GM08714 (cell line): ENCODE measurements around the gene RCAN2.
"Not testable (repeated sequence)": the region's sequence is repeated elsewhere in the genome, so short reads cannot be mapped to it uniquely, and the experiment has no call there.

ENCODE experiments used
- H3K4me3 ChIP-seq: fragments of 200-500 bp; sonication (Bioruptor generic); 2 replicates; pipeline ENCODE4 v1.5.1; 2014; ENCODE audit warnings: mild to moderate bottlenecking, low read length, inconsistent platforms
- ZNF274 ChIP-seq: IDR thresholded peaks from 2 replicates; pipeline ENCODE4 v1.6.1; 2012; ENCODE audit warnings: mild to moderate bottlenecking, low read depth, low read length

The RCAN2 gene

DNA sequence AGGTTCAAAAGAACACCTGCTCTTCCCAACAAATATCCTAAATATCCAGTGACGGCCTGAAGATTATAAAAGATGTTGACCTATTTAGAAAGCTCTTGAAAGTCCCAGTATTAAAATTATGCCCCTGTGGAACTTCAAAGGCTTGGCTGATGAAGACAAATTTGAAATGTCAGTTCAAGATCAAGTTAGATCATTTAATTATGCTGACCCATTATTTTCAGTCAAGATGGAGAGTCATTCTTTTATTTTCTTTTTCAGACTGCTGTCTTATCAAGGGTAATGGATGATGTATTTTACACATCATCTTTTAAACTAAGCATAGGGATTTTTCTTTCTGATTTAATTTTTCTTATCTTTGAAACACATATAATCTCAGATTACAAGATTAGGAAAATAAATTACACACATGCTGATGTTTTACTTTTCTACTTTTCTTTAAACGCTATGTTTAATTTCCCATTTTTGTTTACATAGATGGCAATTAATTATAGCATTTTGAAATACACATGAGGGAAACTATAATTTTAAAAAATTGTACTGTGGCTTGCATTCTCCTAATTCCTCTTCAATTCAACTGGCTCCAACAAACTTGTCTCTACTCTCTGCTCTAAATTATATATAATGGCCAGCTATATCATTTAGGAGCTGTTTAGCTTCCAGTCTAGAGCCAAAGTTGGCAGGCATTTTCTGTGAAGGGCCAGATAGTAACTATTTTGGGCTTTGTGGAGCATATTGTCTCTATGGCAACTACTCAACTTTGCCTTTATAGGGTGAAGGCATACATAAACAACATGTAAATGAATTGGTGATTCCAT, 123.7 kb downstream of the RCAN2 start:
- no peak overlapping the region for H3K4me3 ChIP-seq
- no peak for TF ChIP-seq ZNF274

DNA sequence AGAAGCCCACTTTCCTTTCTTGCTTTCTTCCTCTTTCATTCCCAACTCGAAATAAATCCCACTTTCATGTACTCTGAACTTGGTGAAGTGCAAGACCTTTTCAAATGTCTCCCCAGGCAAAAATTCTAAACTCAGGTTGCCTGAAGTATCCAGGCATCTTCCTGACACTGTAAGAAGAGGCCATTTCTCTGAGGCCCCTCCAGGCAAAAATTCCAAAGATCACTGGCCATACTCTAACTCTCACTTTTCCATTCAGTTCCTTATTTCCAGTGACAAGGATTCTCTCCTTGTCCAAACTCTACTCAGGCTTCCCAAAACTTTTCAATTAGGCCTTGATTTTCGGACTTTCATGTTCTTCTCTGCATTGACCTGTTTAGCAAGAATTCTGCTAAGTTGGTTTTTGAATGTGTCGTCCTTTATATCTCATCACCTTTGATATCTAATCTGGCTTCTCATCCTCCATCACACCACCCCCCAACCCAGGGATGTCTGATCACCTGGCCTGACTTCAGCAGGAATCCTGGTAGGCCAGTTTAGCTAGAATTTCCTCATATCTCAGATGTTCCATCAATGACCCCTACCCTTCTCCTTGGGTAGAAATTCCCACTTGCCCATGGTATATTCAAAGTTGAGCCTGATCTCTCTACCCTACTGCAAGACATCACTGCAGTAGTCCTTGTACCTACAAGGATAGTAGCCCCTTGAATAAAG, 124.9 kb downstream of the RCAN2 start:
- no peak overlapping the region for H3K4me3 ChIP-seq
- no peak for TF ChIP-seq ZNF274

DNA sequence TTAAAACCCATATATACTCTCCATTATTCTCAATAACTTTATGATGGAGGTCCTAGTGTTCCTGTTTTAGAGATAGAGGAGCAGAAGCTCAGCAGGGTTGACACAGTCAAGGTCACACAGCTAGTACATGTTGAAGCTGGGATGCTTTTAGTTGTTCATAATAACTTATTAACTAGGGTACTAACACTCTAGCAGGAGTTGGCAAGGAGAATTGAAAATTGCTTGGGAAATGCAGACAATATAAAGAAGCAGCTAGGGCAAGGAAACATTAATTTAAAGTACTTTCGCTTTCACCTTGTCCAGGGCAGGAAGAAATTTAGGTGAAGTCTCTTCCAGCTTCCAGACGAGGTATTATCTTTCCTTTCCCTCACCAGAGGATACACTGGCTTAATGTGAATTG, 133.7 kb downstream of the RCAN2 start:
- H3K4me3 ChIP-seq = no peak overlapping the region
- no peak for TF ChIP-seq ZNF274

DNA sequence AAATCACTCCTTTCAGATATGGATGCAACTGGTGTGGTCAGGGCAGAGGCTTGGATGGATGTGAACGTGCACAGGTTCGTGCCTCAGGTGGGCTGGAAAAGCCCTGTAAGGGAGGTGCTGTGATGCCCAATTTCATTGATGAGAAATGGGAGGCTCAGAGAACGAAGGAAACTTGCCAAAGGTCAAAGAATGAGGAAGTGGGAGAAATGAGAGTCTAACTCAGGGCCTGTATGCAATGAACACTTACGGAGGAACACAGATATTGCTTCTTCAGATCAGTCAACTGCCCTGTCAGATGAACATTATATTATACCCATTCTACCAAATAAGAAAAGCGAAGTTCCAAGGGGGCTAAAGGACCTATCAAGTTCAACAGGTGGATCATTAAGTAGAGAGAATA, 134.7 kb downstream of the RCAN2 start:
- no peak overlapping the region for H3K4me3 ChIP-seq
- TF ChIP-seq ZNF274 = no peak

DNA sequence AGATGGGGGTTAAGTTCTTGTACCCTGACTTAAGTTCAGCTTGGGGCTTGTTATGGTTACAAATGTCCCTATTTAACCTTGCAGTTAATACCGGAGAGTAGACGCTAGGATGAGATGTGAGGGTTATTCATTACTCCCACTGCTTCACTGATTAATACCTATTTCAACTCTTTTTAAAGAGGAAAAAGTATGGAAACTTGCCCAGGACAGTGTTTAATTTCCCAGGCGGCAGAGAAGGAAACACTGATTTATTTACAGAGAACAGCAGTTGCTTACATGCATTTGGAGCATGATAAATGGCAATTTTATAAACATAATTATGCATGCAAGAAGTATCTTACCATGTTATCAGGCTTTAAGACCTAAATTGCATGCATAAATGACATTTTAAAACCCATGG, 137.7 kb downstream of the RCAN2 start:
- TF ChIP-seq ZNF274 = no peak
- no peak overlapping the region for H3K4me3 ChIP-seq

DNA sequence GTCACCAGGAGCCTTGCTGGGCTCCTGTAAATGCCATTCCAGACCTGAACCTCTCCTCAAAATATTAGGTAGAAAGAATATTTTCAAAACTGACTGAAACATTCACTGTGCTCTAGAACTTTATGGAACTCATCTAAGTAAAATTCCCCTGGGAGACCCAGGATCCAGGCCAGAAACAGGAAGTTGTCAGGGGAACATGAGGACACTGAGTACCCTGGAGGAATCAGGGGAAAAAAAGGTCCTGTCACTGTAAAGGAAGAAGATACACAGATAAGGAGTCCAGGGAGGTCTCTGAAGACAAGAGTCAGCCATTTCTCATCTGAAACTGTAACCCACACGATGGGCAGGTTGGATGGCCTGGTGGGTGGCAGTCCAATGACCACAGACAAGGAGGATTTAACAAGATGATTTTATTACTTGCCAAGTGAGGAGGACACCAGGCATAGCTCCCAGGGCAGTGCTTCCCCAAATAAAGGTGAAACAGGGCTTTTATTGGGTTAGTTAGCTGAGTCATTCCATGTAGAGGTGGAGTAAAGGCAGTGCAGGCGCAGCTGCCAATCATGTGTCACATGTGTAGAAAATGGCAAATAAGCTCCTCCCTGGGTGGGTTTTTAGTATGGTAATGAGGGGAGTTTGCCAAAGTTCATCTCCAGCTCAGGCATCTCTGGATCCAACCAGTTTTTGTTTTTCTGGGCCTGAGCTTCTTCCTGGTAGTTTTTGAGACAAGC, 138.5 kb downstream of the RCAN2 start:
- TF ChIP-seq ZNF274 = no peak
- H3K4me3 ChIP-seq = no peak overlapping the region

DNA sequence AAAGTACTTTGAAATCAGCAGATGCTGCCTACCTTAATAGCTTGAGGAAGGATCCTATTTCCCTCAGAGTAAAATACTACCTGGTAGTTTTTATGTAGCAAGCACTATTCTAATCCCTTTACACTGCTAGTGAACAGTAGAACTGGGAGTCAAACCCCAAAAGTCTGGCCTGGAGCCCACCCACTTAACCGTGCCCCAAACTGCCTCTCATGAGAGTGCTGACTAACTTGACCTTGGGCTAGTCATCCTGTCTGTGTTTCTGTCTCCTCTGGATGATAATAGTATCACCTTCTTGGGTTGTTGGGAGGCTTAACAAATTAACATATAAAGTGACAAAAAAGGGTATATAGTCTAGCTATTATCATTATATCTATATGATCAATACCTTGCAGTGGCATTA, 140.5 kb downstream of the RCAN2 start:
- no peak overlapping the region for H3K4me3 ChIP-seq
- TF ChIP-seq ZNF274 = no peak

DNA sequence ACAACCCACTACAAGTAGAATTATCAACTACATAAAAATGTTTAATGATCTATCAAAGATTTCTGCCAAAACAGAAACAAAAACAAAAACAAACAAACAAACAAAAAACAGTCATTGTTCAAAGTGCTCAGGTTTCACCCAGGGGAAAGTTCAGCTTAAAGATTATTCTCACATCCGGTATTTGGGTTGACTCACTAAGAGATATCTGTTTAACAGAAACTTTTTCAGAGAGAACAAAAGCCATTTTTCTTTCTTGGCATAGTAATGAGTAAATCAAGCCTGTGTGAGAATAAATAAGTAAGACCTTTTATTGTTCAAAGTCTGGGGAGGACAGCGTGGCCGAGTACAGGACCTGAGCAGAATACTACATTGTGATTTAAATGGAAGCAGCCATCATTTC, 143.6 kb downstream of the RCAN2 start:
- no peak overlapping the region for H3K4me3 ChIP-seq
- no peak for TF ChIP-seq ZNF274

DNA sequence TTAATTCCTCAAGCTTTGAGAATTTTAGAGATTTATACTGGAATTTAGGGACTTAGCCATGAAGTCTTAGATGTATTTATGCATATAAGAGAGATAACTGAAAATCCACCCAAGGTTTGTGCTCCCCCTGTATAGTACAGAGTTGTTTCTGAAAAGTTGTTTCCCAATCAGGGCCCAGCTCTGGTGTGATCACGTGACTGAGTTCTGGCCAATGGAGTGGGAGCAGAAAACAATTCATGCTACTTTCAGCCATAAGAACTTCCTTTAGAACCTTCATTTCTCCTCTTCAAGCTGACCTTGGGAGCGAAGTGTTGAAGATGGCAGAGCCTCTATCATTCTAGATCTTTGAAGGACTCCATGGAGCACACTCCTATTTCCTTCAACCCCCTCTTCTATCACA, 151.0 kb downstream of the RCAN2 start:
- no peak for TF ChIP-seq ZNF274
- no peak overlapping the region for H3K4me3 ChIP-seq

DNA sequence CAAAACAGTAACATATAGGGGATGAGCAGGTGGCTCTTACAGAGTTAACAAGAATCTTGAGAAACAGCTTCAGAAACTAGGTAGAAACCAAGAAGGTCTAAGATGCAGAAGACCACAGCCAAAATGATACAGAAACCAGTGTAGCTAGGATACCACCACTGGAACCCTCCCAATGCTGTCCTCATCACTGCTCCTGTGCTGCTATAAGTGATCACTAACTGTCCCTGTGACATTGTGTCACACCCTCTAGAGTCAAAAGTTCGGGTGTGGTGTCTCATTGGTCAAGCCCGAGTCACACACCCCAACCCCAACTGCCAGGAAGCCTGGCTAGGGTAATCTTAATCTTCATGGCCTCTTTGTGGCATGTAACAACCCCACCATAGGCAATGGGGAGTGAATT, 153.1 kb downstream of the RCAN2 start:
- TF ChIP-seq ZNF274 = no peak
- no peak overlapping the region for H3K4me3 ChIP-seq

DNA sequence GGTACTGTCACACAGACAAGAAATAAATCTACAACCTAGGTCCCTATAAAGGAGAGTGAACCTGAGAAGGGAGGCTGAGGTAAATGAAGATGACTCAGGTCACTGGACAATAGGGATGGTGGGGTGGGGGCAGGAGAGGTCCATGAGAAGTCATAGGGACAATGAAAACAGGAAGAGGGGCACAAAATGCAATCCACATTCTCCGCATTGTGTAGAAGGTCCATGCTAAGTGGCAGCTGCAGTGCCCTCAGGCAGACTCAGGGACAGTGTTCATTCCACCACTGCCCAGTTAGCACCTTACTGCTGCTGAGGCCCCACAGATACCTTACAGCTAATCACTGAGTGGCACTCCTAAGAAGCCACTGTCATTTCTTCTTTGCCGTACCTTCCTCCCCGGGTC, 156.8 kb downstream of the RCAN2 start:
- no peak for TF ChIP-seq ZNF274
- H3K4me3 ChIP-seq = no peak overlapping the region

DNA sequence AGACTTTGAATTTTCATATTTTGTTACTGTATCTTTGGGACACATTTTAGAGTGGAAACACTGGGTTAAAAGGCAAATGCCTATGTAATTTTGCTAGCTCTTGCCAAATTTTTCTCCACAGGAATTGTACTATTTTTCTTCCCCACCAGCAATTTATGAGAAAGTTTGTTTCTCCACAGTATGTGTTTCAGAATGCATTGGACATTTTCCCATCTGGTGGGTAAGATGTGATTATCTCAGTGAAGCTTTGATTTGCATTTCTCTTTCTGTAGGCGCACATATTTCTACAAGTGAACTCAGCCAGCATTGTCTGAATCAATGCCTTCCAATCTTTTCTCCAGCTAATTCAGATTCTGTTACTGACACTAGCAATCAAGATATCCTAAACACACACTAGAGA, 157.8 kb downstream of the RCAN2 start:
- H3K4me3 ChIP-seq = no peak overlapping the region
- no peak for TF ChIP-seq ZNF274

DNA sequence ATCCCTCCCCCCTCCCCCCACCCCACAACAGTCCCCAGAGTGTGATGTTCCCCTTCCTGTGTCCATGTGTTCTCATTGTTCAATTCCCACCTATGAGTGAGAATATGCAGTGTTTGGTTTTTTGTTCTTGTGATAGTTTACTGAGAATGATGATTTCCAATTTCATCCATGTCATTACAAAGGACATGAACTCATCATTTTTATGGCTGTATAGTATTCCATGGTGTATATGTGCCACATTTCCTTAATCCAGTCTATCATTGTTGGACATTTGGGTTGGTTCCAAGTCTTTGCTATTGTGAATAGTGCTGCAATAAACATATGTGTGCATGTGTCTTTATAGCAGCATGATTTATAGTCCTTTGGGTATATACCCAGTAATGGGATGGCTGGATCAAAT, 158.8 kb downstream of the RCAN2 start:
- not testable (repeated sequence) for H3K4me3 ChIP-seq

DNA sequence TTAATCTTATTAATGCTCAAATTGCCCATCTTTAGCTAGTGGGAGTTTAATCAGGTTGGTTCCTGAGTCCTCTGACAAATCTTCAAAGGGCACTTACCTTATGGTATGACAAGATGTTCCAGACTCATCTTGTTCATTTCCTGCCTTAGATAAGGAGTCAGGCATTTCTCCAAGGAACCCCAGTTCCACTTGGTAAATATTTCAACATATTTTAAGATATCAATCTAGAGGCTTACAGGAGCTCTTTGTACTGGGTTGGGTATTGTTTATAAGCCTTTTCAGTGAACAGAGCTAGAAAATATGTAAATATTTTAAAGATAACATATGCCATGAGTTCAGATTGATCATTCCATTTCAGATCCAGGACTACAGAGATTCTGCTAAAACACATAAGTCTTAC, 159.8 kb downstream of the RCAN2 start:
- no peak for TF ChIP-seq ZNF274
- no peak overlapping the region for H3K4me3 ChIP-seq

DNA sequence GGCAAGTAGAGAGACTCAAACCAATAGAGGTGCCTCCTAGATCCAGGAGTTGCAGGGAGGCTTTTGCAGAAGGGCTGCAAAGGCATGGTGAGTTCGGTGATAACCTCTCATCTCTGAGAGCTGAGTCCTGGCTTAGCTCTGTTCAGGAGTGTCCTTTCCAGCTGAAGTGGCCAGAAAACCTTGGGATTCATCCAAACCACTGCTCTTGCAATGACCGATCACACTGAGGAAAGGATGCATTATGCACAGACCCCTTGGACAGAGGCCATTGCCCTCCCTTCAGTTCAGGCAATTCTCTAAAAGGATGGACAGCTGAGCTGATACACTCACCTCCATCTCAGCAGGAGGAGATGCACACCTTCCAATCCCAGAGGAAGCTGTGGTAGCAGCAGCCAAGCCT, 161.7 kb downstream of the RCAN2 start:
- no peak overlapping the region for H3K4me3 ChIP-seq
- TF ChIP-seq ZNF274 = no peak

DNA sequence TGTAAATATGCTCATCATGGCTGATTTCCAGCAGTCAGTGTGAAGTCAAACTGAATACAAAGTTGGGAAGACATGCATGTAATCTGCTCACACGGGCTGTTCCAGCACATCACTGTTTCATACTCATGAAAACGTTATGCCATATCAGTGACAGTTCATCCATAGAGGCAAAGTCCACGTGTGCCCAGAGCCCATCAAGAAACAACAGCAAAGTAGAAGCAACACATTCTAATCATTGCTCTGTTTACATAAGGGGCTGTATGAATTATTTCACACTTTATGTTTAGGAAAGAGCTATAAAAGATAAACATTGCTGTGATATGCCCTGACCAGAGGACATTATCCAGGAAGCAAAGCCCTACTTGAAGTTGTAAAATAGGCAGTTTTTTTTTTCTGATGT, 163.5 kb downstream of the RCAN2 start:
- H3K4me3 ChIP-seq = no peak overlapping the region
- TF ChIP-seq ZNF274 = no peak
